GM12878 (cell line): ENCODE measurements around the gene USP16. TPM values are rescaled to one million over a fixed set of nuclear protein-coding genes. Genes with fewer than 3 reads are reported as not detected.

Source experiments
- ATAC-seq: fragments of 200-7000 bp; cut with Tn5 transposase; 3 replicates; pipeline ENCODE4 v1.9.1; 2020; ENCODE audit warnings: mild to moderate bottlenecking, moderate library complexity
- BruUV-seq: library from RNA; stranded (reverse); fragments of 400-500 nt; replicated peaks from 2 replicates; lab custom pipeline; 2021; lab: Mats Ljungman, UMichigan
- CTCF ChIA-PET: fragments of 300-600 bp; sonication (Branson Sonifier 250); formaldehyde crosslinking; extraction: SDS; loops from one replicate; lab custom pipeline; 2021; ENCODE audit warnings: inconsistent platforms; lab: Yijun Ruan, JAX
- POLR2A ChIA-PET: fragments of 350-600 bp; formaldehyde crosslinking; extraction: SDS; loops from one replicate; lab custom pipeline; 2021; ENCODE audit warnings: inconsistent platforms; lab: Charles Lee
- RAD21 ChIA-PET: fragments of 300-600 bp; sonication (Branson Sonifier 250); formaldehyde crosslinking; loops from one replicate; lab custom pipeline; 2023; ENCODE audit warnings: antibody characterized with exemption; ENCODE audit not compliant: unreplicated experiment; lab: Charles Lee
- SMC1A ChIA-PET: fragments of 300-600 bp; sonication (Branson Sonifier 250); formaldehyde crosslinking; loops from one replicate; lab custom pipeline; 2023; ENCODE audit not compliant: unreplicated experiment, uncharacterized antibody; lab: Charles Lee
- DNase-seq: peaks from one replicate; pipeline ENCODE4 v3.0.0-alpha.2; 2011; ENCODE audit warnings: low read depth, low spot score
- FAIRE-seq: peaks from 3 replicates; lab custom pipeline; 2011; peaks lifted over from hg19 to GRCh38; lab: Jason Lieb, UNC
- H2AFZ ChIP-seq: 2 replicates; pipeline ENCODE4 v1.6.0; 2011; ENCODE audit warnings: low read depth, low read length, control low read depth; ENCODE audit not compliant: control insufficient read depth
- H3K27ac ChIP-seq: 2 replicates; pipeline ENCODE4 v1.5.1; 2011; ENCODE audit warnings: control low read depth; ENCODE audit not compliant: control insufficient read depth, insufficient read depth
- H3K27me3 ChIP-seq, 2 experiments: replicated peaks in 1 of 2; 2 replicates each; pipeline versions ENCODE4 v1.6.0 to v1.6.1; 2011; ENCODE audit warnings: low read length in 1 of 2; ENCODE audit not compliant: control insufficient read depth in 2 of 2, insufficient read depth in 2 of 2
- H3K36me3 ChIP-seq, 2 experiments: 2 replicates each; pipeline ENCODE4 v1.5.1; 2011; ENCODE audit warnings: low read length in 1 of 2; ENCODE audit not compliant: control insufficient read depth in 2 of 2, insufficient read depth in 2 of 2
- H3K4me1 ChIP-seq: 2 replicates; pipeline ENCODE4 v1.6.1; 2011; ENCODE audit warnings: mild to moderate bottlenecking, low read length, moderate library complexity, mixed read lengths; ENCODE audit not compliant: control insufficient read depth, insufficient read depth
- H3K4me2 ChIP-seq: 2 replicates; pipeline ENCODE4 v1.6.0; 2011; ENCODE audit warnings: control low read depth; ENCODE audit not compliant: control insufficient read depth, insufficient read depth
- H3K4me3 ChIP-seq: fragments of 200-600 bp; sonication (generic); 2 replicates; pipeline ENCODE4 v1.5.1; 2016
- H3K79me2 ChIP-seq: 2 replicates; pipeline ENCODE4 v1.6.0; 2011; ENCODE audit warnings: low read length; ENCODE audit not compliant: control insufficient read depth, insufficient read depth
- H3K9ac ChIP-seq: 2 replicates; pipeline ENCODE4 v1.8.0; 2011; ENCODE audit warnings: low read length, control low read depth, mixed read lengths; ENCODE audit not compliant: control insufficient read depth, insufficient read depth
- H3K9me3 ChIP-seq: replicated peaks from 3 replicates; pipeline ENCODE4 v1.5.1; 2011; ENCODE audit warnings: mild to moderate bottlenecking, low read length; ENCODE audit not compliant: control insufficient read depth, insufficient read depth
- H4K20me1 ChIP-seq: 2 replicates; pipeline ENCODE4 v1.6.0; 2011; ENCODE audit not compliant: control insufficient read depth, insufficient read depth
- LARP7 ChIP-seq: fragments of 450-650 bp; IDR thresholded peaks from 2 replicates; pipeline ENCODE4 v1.6.1; 2017; ENCODE audit warnings: mild to moderate bottlenecking
- POLR2AphosphoS5 ChIP-seq: IDR thresholded peaks from 2 replicates; pipeline ENCODE4 v1.6.1; 2011; ENCODE audit warnings: mild to moderate bottlenecking, low read length, inconsistent platforms
- WGBS: methylation state at CpG from one replicate; pipeline ENCODE4 v1.1.6; 2016; ENCODE audit warnings: low lambda C conversion rate; ENCODE audit not compliant: insufficient replicate concordance, insufficient coverage; ENCODE audit errors: missing lambda C conversion rate; 5-methylcytosine and 5-hydroxymethylcytosine counted together
- in situ Hi-C: fragments of 300-500 bp; cut with MboI; formaldehyde crosslinking; loops from 9 replicates; pipeline ENCODE4 v1.14.3; 2018; ENCODE audit warnings: mixed read lengths
- intact Hi-C: fragments of 100-400 bp; cut with micrococcal nuclease; formaldehyde crosslinking; loops from one replicate; pipeline ENCODE4 v1.14.2; 2022; ENCODE audit not compliant: unreplicated experiment
- polyA plus RNA-seq, 11 experiments: library from polyadenylated mRNA; depleted of rRNA in 4 of 11; unstranded in 6 of 11; stranded (reverse) in 5 of 11; fragments of >200 nt; fragmentation: Nextera tagmentation in 4 of 11; fragmentation: Illumina TruSeq in 1 of 11; extraction: Ambion mirVana in 4 of 11; extraction: Trizol in 1 of 11; gene quantifications; 1 replicate in 1 of 11; 2 replicates in 10 of 11; pipeline versions ENCODE4 v1.2.1 to v1.2.3, GENCODE V29; 2011 to 2016; ENCODE audit warnings: inconsistent platforms in 2 of 11, missing spikeins in 2 of 11, low read depth in 1 of 11
- total RNA-seq, 4 experiments: library from RNA; depleted of rRNA in 3 of 4; stranded (reverse); fragments of >200 nt in 3 of 4; fragmentation: Illumina TruSeq in 1 of 4; extraction: Trizol in 1 of 4; gene quantifications; 2 replicates each; pipeline versions ENCODE4 v1.2.1 to v1.2.3, GENCODE V29; 2013 to 2021
- TF ChIP-seq, protein P1 (sequence below): IDR thresholded peaks from 2 replicates; pipeline ENCODE4 v1.6.1; 2012; ENCODE audit warnings: improper control_type of control experiment, low read depth, low read length; ENCODE audit not compliant: insufficient replicate concordance

USP16 gene
- total and polyA plus RNA-seq, 10 of the 15 experiments (the other 5 are each of a cell fraction or from before 2014, with no cell fraction given), result 29.5 to 68.7 (median 52.3) TPM

DNA sequence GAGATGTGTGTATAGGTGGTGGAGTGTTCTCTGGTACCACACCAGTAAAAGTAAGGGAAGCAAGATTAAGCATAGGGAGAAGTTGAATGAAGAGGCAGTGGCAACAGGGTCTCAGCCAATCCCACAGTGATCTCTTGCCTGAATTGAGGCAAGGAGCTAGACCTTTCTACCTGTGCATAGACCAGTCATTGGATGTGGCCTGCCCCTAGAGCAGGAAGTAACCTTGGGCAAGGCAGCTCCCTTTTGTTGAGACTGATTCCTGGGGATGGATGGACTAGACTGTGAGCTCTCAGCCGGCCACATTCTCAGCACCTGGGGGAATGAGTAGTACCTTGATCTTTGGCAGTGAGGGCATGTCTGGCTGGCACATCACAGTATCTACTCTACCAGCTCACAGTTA, 6.4 kb downstream of the USP16 start:
- TF ChIP-seq LARP7 (no peak), POLR2AphosphoS5 (0 out of 2 replicates have a peak, but pooled peaks have one; percentile 37)
- TF ChIP-seq, protein P1, sequence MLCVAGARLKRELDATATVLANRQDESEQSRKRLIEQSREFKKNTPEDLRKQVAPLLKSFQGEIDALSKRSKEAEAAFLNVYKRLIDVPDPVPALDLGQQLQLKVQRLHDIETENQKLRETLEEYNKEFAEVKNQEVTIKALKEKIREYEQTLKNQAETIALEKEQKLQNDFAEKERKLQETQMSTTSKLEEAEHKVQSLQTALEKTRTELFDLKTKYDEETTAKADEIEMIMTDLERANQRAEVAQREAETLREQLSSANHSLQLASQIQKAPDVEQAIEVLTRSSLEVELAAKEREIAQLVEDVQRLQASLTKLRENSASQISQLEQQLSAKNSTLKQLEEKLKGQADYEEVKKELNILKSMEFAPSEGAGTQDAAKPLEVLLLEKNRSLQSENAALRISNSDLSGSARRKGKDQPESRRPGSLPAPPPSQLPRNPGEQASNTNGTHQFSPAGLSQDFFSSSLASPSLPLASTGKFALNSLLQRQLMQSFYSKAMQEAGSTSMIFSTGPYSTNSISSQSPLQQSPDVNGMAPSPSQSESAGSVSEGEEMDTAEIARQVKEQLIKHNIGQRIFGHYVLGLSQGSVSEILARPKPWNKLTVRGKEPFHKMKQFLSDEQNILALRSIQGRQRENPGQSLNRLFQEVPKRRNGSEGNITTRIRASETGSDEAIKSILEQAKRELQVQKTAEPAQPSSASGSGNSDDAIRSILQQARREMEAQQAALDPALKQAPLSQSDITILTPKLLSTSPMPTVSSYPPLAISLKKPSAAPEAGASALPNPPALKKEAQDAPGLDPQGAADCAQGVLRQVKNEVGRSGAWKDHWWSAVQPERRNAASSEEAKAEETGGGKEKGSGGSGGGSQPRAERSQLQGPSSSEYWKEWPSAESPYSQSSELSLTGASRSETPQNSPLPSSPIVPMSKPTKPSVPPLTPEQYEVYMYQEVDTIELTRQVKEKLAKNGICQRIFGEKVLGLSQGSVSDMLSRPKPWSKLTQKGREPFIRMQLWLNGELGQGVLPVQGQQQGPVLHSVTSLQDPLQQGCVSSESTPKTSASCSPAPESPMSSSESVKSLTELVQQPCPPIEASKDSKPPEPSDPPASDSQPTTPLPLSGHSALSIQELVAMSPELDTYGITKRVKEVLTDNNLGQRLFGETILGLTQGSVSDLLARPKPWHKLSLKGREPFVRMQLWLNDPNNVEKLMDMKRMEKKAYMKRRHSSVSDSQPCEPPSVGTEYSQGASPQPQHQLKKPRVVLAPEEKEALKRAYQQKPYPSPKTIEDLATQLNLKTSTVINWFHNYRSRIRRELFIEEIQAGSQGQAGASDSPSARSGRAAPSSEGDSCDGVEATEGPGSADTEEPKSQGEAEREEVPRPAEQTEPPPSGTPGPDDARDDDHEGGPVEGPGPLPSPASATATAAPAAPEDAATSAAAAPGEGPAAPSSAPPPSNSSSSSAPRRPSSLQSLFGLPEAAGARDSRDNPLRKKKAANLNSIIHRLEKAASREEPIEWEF, result no peak
- ChIA-PET CTCF (no interaction called here), POLR2A (interaction anchor here (0.6 kb wide), 1 partner anchor 12 kb away, joined by 4 read pairs; the partner anchor contains the start of gene RWDD2B), SMC1A (no interaction called here), RAD21 (no interaction called here)
- Histone ChIP-seq H3K79me2 (peaks cover 28% of the 10 kb centered on the region), H3K4me3 (no peak overlapping the region), H3K27ac (no peak overlapping the region), H3K4me2 (no peak overlapping the region), H3K27me3 (no peaks in the 10 kb centered on the region), H3K36me3 (peaks cover 5 to 33% of the 10 kb centered on the region in 2 experiments), H3K4me1 (no peaks in the 10 kb centered on the region), H4K20me1 (no peaks in the 10 kb centered on the region), H3K9me3 (no peaks in the 10 kb centered on the region; the same call in 2 of the 3 replicates), H2AFZ (no peak overlapping the region), H3K9ac (no peak overlapping the region)
- in situ Hi-C loops, result no loop called here
- 100% methylated on average over 1 of the region's 1 CpG for WGBS
- no peak for DNase-seq
- ATAC-seq, result no peak
- no TSS peak for BruUV-seq
- intact Hi-C loops, result no loop called here
- FAIRE-seq, result no peak
